ENCODE results near the gene PAQR9. TPM values are rescaled to one million over a fixed set of nuclear protein-coding genes. Genes with fewer than 3 reads are reported as not detected.

The PAQR9 gene
- total and polyA plus RNA-seq, 2 of the 13 experiments (the other 11 are each of a cell fraction or from before 2014, with no cell fraction given): 3.7 to 10.3 TPM

DNA sequence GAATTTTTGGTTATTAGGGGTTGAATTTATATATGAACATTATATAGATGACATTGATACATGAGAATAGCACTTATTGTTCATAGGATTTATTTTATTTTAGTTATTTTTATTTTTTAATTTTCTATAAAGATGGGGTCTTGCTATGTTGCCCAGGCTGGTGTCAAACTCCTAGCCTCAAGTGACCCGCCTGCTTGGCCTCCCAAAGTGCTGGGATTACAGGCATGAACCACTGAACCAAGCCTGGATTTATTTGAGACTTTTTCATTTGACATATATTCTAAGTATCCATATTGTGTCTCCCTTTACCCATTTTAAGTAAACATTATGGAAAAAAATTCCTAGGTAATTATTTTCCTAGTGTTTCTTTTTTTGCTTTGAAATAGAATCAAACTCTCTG, 12.5 kb downstream of the PAQR9 start:
- Histone ChIP-seq H3K9me3 (ENCODE audit: low read length) (no peaks in the 10 kb centered on the region), H3K9ac (ENCODE audit: insufficient read depth, low read depth, low read length) (no peak overlapping the region), H3K79me2 (ENCODE audit: insufficient read depth, low read length) (no peaks in the 10 kb centered on the region), H3K27me3 (ENCODE audit: control insufficient read depth in 1 of 2, insufficient read depth in 2 of 2, low read length in 2 of 2) (no peaks in the 10 kb centered on the region; a peak in 1 of 5 replicates), H3K4me1 (ENCODE audit: insufficient read depth, low read length) (peaks cover 28% of the 10 kb centered on the region), H2AFZ (ENCODE audit: low read length) (no peak overlapping the region), H4K20me1 (ENCODE audit: insufficient read depth, low read length) (no peaks in the 10 kb centered on the region), H3K4me2 (ENCODE audit: low read depth, low read length) (no peak overlapping the region), H3K36me3 (replicated peaks in 1 of 2; ENCODE audit: control insufficient read depth in 1 of 2, insufficient read depth in 2 of 2, low read length in 2 of 2) (no peaks in the 10 kb centered on the region), H3K4me3 (replicated peaks in 1 of 3; ENCODE audit: insufficient read depth in 1 of 3, low read depth in 2 of 3, low read length in 3 of 3) (no peak overlapping the region), H3K27ac (ENCODE audit: extremely low read length, insufficient read depth, low read length) (no peak overlapping the region)
- no TSS peak for BruUV-seq (replicated peaks)
- FAIRE-seq (no peak), ATAC-seq (no peak), DNase-seq (ENCODE audit: low spot score) (no peak)
- CTCF ChIA-PET (ENCODE audit: low intra/inter-chr PET ratio, low total read pairs): no interaction called here
- TF ChIP-seq ZNF121 (CRISPR knock-in tag; IDR thresholded peaks at IDR 0.05) (peak; percentile 67), ATRX (CRISPR knock-in tag; IDR thresholded peaks at IDR 0.05; ENCODE audit: borderline replicate concordance) (no peak)
- in situ Hi-C loops (cut with HindIII; ENCODE audit: extremely low pct_ligation_motif_present, low pct_unique_long_range_greater_than_20kb): no loop called here
- 87% methylated on average over 1 of the region's 1 CpG for WGBS (ENCODE audit: low lambda C conversion rate)
- POLR2A ChIA-PET: interaction anchor here (4.1 kb wide), 1 partner anchor 10 kb away, joined by 27 read pairs; no protein-coding TSS in a partner anchor
- intact Hi-C loops (cut with micrococcal nuclease; ENCODE audit: unreplicated experiment): no loop called here

DNA sequence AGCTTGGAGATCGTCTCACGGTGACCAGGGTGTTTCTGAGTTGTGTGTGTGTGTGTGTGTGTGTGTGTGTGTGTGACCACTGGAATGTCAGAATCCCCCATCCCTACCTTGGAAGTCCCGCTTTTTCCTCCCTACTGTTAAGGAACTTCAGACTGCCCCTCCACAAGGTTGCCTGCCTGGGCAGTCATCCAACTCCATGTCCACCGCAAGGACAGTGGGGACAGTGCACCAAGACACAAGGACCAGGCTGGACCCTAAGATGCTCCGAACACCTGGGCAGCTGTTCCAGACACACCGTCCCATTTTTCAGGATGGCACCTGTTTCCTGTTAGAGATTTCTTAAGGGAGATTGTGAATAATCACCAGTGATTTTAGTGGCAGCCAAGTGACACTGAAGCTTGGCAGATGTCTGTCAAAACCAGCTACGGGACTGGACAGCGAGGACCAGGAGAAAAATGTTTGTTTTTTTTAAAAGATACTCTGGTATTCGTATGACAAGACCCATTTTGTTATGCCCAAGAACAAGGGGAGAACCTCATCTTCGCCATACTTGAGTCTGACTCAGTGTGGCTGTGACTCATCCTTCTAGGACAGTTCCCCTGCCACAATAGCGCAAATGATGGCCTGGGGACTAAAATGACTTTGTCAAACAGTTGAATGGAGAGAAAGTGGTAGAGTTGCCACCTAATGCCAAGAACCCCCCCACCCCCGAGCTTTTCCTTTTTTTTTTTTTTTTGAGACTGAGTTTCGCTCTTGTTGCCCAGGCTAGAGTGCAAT, 15.5 kb downstream of the PAQR9 start:
- Histone ChIP-seq H4K20me1 (ENCODE audit: insufficient read depth, low read length) (no peaks in the 10 kb centered on the region), H3K27me3 (ENCODE audit: control insufficient read depth in 1 of 2, insufficient read depth in 2 of 2, low read length in 2 of 2) (no peaks in the 10 kb centered on the region; a peak in 1 of 5 replicates), H3K36me3 (replicated peaks in 1 of 2; ENCODE audit: control insufficient read depth in 1 of 2, insufficient read depth in 2 of 2, low read length in 2 of 2) (no peaks in the 10 kb centered on the region), H3K4me3 (replicated peaks in 1 of 3; ENCODE audit: insufficient read depth in 1 of 3, low read depth in 2 of 3, low read length in 3 of 3) (no peak overlapping the region), H3K4me1 (ENCODE audit: insufficient read depth, low read length) (peaks cover 46% of the 10 kb centered on the region), H3K9me3 (ENCODE audit: low read length) (no peaks in the 10 kb centered on the region), H3K79me2 (ENCODE audit: insufficient read depth, low read length) (no peaks in the 10 kb centered on the region), H3K9ac (ENCODE audit: insufficient read depth, low read depth, low read length) (no peak overlapping the region), H2AFZ (ENCODE audit: low read length) (no peak overlapping the region), H3K27ac (ENCODE audit: extremely low read length, insufficient read depth, low read length) (no peak overlapping the region), H3K4me2 (ENCODE audit: low read depth, low read length) (no peak overlapping the region)
- FAIRE-seq: no peak
- in situ Hi-C loops (cut with HindIII; ENCODE audit: extremely low pct_ligation_motif_present, low pct_unique_long_range_greater_than_20kb): no loop called here
- no peak for ATAC-seq
- ChIA-PET POLR2A (no interaction called here), CTCF (ENCODE audit: low intra/inter-chr PET ratio, low total read pairs) (no interaction called here)
- 91% methylated on average over 13 of the region's 13 CpGs for whole genome bisulfite sequencing (ENCODE audit: low lambda C conversion rate)
- BruUV-seq (replicated peaks): no TSS peak
- TF ChIP-seq CEBPB (IDR thresholded peaks at IDR 0.05; ENCODE audit: borderline replicate concordance, low read depth, low read length) (no peak), FOSL2 (CRISPR knock-in tag; IDR thresholded peaks at IDR 0.05) (0 out of 2 replicates have a peak, but pooled peaks have one; percentile 41), SNAPC2 (CRISPR knock-in tag; IDR thresholded peaks at IDR 0.05) (no peak)
- TF ChIP-seq, protein P1, sequence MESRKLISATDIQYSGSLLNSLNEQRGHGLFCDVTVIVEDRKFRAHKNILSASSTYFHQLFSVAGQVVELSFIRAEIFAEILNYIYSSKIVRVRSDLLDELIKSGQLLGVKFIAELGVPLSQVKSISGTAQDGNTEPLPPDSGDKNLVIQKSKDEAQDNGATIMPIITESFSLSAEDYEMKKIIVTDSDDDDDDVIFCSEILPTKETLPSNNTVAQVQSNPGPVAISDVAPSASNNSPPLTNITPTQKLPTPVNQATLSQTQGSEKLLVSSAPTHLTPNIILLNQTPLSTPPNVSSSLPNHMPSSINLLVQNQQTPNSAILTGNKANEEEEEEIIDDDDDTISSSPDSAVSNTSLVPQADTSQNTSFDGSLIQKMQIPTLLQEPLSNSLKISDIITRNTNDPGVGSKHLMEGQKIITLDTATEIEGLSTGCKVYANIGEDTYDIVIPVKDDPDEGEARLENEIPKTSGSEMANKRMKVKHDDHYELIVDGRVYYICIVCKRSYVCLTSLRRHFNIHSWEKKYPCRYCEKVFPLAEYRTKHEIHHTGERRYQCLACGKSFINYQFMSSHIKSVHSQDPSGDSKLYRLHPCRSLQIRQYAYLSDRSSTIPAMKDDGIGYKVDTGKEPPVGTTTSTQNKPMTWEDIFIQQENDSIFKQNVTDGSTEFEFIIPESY (CRISPR knock-in tag; IDR thresholded peaks at IDR 0.05): peak; percentile 45; the same call in 1 of the 2 replicates
- intact Hi-C loops (cut with micrococcal nuclease; ENCODE audit: unreplicated experiment): no loop called here
- no peak for DNase-seq (ENCODE audit: low spot score)
